Left renal cortex interstitium (tissue), 4 donors: ENCODE measurements around the gene CDC42SE2. TPM values are rescaled to one million over a fixed set of nuclear protein-coding genes. Genes with fewer than 3 reads are reported as not detected.
"Not testable (repeated sequence)": the region's sequence is repeated elsewhere in the genome, so short reads cannot be mapped to it uniquely, and the experiment has no call there.

ENCODE experiments used
- DNase-seq, 4 donors: peaks; one replicate each; pipeline ENCODE4 v3.0.0-alpha.2; 2013; ENCODE audit warnings: low read depth in 4 of 4, low spot score in 2 of 4, missing footprints in 1 of 4
- polyA plus RNA-seq, 4 donors: library from polyadenylated mRNA; unstranded; fragments of 120-200 nt; gene quantifications; one replicate each; pipeline ENCODE4 v1.2.1, GENCODE V29; 2013; ENCODE audit not compliant: insufficient read length in 4 of 4

CDC42SE2 gene
- polyA plus RNA-seq, 4 donors, result 45.8 to 60.5 (median 50.8) TPM

GRCh38 chr5:131312235-131312772 is 48.5 kb downstream of the CDC42SE2 start:
- DNase-seq, result not testable (repeated sequence)

GRCh38 chr5:131316026-131316425 is 52.2 kb downstream of the CDC42SE2 start:
- no peak for DNase-seq

DNA sequence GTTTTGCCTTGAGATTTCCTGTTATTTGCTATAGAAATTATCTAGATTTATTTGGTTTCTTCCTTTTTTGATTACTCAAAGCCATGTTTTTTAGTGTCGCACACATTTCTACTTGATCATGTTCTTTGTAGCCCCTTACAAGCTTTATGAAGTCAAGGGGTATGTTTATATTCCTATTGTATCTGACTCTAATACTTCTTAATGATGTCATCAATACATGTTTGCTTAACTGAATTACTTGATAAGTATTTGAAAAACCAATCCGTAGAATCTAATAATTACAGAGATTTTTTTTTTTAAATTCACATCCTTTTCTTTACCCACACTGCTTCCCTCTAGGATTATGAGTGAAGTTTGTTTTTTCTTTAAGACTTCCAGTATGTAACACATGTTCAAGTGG is 53.0 kb downstream of the CDC42SE2 start:
- no peak for DNase-seq

DNA sequence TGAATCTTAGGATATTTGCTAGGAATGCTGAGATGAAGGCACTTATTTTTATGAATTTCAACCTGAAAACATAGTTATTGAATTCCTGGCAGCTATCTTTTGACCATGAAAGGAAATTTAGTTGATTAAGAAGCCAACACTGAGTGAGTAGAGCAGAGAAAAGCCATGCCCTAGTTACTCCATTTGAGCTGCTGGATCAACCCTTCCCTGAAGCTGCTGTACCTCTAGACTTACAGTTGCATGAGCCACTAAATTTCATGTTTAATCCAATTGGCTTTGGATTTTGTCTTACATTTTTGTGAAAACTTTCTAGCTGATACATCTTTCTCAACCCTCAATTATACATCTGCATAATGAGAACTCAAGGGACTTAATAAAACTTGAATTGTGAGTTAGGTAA is 54.6 kb downstream of the CDC42SE2 start:
- no peak for DNase-seq

DNA sequence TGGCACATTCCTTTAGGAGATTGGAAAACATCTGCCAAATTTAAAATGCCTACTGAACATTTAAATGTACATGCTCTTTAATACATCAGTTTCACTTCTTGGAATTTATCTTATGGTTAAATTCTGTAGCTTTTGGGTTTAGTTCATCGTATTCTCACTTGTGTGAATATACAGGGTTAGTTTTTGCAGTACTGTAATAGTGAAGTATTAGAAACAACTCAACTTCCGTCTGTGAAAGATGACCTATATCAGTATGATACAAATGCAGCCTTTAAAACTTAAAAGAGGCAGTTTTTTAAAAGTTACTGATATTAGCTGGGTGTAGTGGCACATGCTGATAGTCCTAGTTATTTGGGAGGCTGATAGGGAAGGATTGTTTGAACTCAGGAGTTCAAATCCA is 57.2 kb downstream of the CDC42SE2 start:
- no peak for DNase-seq

GRCh38 chr5:131322926-131323325 is 59.1 kb downstream of the CDC42SE2 start:
- no peak for DNase-seq

DNA sequence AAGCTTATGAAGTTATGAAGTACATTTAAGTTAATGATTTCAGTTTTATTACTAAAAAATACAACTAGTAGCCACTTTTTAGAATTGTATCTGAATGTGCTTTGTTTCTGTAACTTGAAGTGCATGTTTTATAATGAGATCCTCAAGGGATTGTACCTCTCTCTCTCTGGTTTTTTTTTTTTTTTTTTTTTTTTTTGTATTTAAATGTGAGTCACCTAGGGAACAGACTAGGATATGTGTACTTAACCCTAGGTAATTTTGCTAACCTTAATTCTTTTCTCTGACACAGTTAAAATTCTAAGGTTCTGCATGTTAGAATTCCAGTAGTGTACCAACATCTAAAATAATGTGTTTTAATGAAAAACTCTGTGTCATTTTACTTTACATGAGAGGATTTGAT is 59.5 kb downstream of the CDC42SE2 start:
- no peak for DNase-seq

- DNase-seq, result no peak
These were observed 60.5 kb downstream of the CDC42SE2 start for GRCh38 chr5:131324303-131324702.

GRCh38 chr5:131328536-131329285 is 64.9 kb downstream of the CDC42SE2 start:
- DNase-seq, result no peak

DNA sequence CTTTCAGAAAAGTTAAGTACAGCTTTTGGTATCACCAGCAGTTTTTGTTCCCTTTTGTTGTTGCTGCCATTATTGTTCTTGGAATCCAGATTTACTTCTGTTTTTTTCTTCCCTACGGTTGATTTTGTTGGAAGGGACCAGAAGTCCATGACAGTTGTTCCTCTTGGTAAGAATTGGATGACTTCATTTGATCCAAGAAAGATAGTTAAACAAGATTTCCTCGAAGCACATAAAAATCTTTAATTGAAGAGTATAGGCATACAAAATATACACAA is 65.4 kb downstream of the CDC42SE2 start:
- DNase-seq, result no peak

- no peak for DNase-seq
These were observed 66.2 kb downstream of the CDC42SE2 start for GRCh38 chr5:131330031-131330430.

GRCh38 chr5:131335756-131336155 is 71.9 kb downstream of the CDC42SE2 start:
- DNase-seq, result not testable (repeated sequence)

- DNase-seq, result not testable (repeated sequence)
These were observed 72.9 kb downstream of the CDC42SE2 start for GRCh38 chr5:131336801-131337200.

- not testable (repeated sequence) for DNase-seq
These were observed 73.6 kb downstream of the CDC42SE2 start for GRCh38 chr5:131337240-131338050.

DNA sequence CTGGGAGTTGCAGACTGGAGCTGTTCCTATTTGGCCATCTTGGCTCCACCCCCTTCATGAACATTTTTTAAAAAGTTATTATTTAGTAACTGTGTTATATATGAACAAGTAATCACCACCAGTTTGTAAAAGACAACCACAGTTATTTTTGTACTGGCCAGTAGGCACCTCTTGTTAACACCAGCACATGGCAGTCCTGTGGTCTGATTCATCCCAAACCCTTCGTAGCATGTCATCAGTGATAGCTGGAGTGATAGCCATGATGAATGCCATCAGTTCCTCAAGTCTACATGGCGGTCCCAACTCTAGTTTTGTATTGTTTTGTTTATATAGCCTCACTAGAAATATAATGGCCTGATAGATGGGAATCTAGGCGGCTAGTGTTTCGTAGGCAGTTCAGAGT is 74.2 kb downstream of the CDC42SE2 start:
- DNase-seq, result no peak

DNA sequence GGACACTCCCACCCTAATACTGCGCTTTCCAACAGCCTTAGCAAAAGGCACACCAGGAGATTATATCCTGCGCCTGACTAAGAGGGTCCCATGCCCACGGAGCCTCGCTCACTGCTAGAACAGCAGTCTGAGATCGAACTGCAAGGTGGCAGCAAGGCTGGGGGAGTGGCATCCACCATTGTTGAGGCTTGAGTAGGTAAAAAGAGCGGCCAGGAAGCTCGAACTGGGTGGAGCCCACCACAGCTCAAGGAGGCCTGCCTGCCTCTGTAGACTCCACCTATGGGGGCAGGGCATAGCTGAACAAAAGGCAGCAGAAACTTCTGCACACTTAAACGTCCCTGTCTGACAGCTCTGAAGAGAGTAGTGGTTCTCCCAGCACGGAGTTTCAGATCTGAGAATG is 80.4 kb downstream of the CDC42SE2 start:
- not testable (repeated sequence) for DNase-seq

DNA sequence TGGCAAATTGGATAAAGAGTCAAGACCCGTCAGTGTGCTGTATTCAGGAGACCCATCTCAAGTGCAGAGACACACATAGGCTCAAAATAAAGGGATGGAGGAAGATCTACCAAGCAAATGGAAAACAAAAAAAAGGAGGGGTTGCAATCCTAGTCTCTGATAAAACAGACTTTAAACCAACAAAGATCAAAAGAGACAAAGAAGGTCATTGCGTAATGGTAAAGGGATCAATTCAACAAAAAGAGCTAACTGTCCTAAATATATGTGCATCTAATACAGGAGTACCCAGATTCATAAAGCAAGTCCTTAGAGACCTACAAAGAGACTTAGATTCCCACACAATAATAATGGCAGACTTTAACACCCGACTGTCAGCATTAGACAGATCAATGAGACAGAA is 82.4 kb downstream of the CDC42SE2 start:
- DNase-seq, result not testable (repeated sequence)

DNA sequence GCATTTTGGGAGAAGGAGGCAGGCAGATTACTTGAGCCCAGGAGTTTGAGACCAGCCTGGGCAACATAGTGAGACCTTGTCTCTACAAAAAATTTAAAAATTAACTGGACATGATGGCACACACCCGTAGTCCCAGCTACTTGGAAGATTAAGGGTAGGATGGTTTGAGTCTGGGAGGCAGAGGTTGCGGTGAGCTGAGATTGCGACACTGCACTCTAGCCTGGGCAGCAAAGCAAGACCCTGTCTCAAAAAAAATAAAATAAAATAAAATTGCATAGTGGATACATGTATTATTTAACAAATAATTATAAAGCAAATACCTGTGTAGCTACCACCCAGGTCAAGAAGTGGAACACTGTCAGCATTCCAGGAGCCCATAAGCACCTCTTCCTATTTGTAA is 90.1 kb downstream of the CDC42SE2 start:
- DNase-seq, result no peak

- no peak for DNase-seq
These were observed 92.2 kb downstream of the CDC42SE2 start for GRCh38 chr5:131355971-131356528.

GRCh38 chr5:131356619-131357018 is 92.8 kb downstream of the CDC42SE2 start:
- no peak for DNase-seq

DNA sequence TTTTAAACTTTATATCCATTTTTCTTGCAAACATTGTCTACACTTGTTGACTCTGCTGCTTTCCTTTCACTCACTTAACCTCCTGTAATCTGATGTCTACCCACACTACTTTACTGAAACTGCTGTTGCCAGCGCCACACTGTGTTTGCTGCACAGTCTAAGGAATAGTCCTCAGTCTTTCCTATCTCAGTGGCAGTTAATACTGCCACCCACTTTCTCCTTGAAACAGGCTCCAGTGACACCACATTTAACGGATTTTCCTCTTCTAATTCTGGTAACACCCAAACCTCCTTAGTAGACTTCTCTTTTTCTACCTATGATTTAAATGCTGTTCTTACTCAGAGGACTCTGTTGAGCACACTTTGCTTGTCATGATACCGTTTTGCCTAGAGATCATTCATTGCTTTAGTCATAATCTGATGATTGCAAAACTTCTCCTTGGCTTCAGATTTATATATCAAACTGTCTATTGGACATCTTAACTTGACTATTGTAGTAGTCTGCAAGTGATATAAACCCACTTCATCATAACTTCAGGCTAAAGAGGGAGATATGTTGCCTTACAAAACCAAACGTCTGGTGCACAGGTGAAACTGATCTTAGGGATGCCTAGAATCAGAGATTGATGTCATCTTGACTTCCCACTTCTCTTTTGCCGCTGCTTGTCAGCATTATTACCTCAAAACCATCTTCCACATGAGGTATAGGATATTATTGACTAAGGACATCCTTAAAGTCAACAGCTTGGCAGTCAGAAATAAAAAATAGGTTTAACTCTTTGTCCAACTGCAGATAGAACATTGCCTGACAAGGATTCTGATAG is 94.1 kb downstream of the CDC42SE2 start:
- DNase-seq, result no peak
